OCI-LY1 (cell line): ENCODE measurements around the gene RHBDF2.

Experiments
- H2AFZ ChIP-seq: fragments of 200-600 bp; sonication (generic), shearing (Covaris generic); 2 replicates; pipeline ENCODE4 v1.6.0; 2014; ENCODE audit warnings: antibody characterized with exemption, mild to moderate bottlenecking, low read length
- H3F3A ChIP-seq: fragments of 200-600 bp; sonication (generic), shearing (Covaris generic); 2 replicates; pipeline ENCODE4 v1.6.0; 2014; ENCODE audit warnings: mild to moderate bottlenecking, antibody characterized with exemption, low read length, moderate library complexity; ENCODE audit not compliant: insufficient read depth
- H3K27ac ChIP-seq: fragments of 200-600 bp; sonication (generic); 2 replicates; pipeline ENCODE4 v1.5.1; 2014; ENCODE audit warnings: low read length, mixed run types, mild to moderate bottlenecking, low read depth; ENCODE audit not compliant: poor library complexity, severe bottlenecking
- H3K27me3 ChIP-seq: fragments of 200-600 bp; sonication (generic); 2 replicates; pipeline ENCODE4 v1.6.0; 2014; ENCODE audit warnings: antibody characterized with exemption, mild to moderate bottlenecking, low read length, moderate library complexity; ENCODE audit not compliant: insufficient read depth
- H3K36me3 ChIP-seq: fragments of 200-600 bp; sonication (generic); 2 replicates; pipeline ENCODE4 v1.6.1; 2014; ENCODE audit warnings: mild to moderate bottlenecking, antibody characterized with exemption, low read length, moderate library complexity, mixed read lengths; ENCODE audit not compliant: insufficient read depth
- H3K4me1 ChIP-seq: fragments of 200-600 bp; sonication (generic); 2 replicates; pipeline ENCODE4 v1.5.1; 2014; ENCODE audit warnings: mild to moderate bottlenecking, low read length, moderate library complexity; ENCODE audit not compliant: insufficient read depth, severe bottlenecking
- H3K4me2 ChIP-seq: fragments of 200-600 bp; sonication (generic), shearing (Covaris generic); 2 replicates; pipeline ENCODE4 v1.6.1; 2014; ENCODE audit warnings: low read length
- H3K4me3 ChIP-seq: fragments of 200-600 bp; sonication (generic); 2 replicates; pipeline ENCODE4 v1.5.1; 2014; ENCODE audit warnings: low read length, low read depth, mild to moderate bottlenecking, mixed read lengths; ENCODE audit not compliant: poor library complexity, severe bottlenecking
- H3K79me2 ChIP-seq: fragments of 200-600 bp; shearing (Covaris generic); 2 replicates; pipeline ENCODE4 v1.6.1; 2016; ENCODE audit warnings: mixed run types, low read length, mixed read lengths; ENCODE audit not compliant: insufficient read depth
- H3K9ac ChIP-seq: fragments of 200-600 bp; sonication (generic), shearing (Covaris generic); 2 replicates; pipeline ENCODE4 v1.6.1; 2014; ENCODE audit warnings: mild to moderate bottlenecking, low read length, mixed read lengths
- H3K9me2 ChIP-seq: fragments of 200-600 bp; sonication (generic), shearing (Covaris generic); 2 replicates; pipeline ENCODE4 v1.6.1; 2014; ENCODE audit warnings: low read depth, mild to moderate bottlenecking, low read length, mixed read lengths
- H3K9me3 ChIP-seq: fragments of 200-600 bp; shearing (Covaris generic); 2 replicates; pipeline ENCODE4 v1.6.1; 2014; ENCODE audit warnings: low read length, mixed read lengths
- H4K20me1 ChIP-seq: fragments of 200-600 bp; sonication (generic), shearing (Covaris generic); 2 replicates; pipeline ENCODE4 v1.6.0; 2016; ENCODE audit warnings: mild to moderate bottlenecking, low read length; ENCODE audit not compliant: insufficient read depth
- CTCF ChIP-seq: fragments of 200-600 bp; sonication (generic), shearing (Covaris generic); IDR thresholded peaks from 2 replicates; pipeline ENCODE4 v1.5.1; 2017; ENCODE audit warnings: mild to moderate bottlenecking, antibody characterized with exemption, low read length, moderate library complexity, mixed read lengths
- EZH2 ChIP-seq: fragments of 200-600 bp; sonication (generic), shearing (Covaris generic); IDR thresholded peaks from 2 replicates; pipeline ENCODE4 v1.8.0; 2017; ENCODE audit warnings: borderline replicate concordance, mixed run types, mild to moderate bottlenecking, antibody characterized with exemption, low read length, moderate library complexity, mixed read lengths

The RHBDF2 gene

GRCh38 chr17:76471498-76472257 is 29.5 kb downstream of the RHBDF2 start:
- Histone ChIP-seq H3K9ac (no peak overlapping the region), H3K79me2 (no peaks in the 10 kb centered on the region), H3K27me3 (no peaks in the 10 kb centered on the region), H3K4me2 (no peak overlapping the region), H3K9me3 (no peaks in the 10 kb centered on the region), H2AFZ (no peak overlapping the region), H3F3A (no peaks in the 10 kb centered on the region), H4K20me1 (no peaks in the 10 kb centered on the region), H3K27ac (no peak overlapping the region), H3K4me3 (no peak overlapping the region), H3K36me3 (peaks cover 5% of the 10 kb centered on the region; the same call in 1 of the 2 replicates), H3K4me1 (no peaks in the 10 kb centered on the region), H3K9me2 (no peaks in the 10 kb centered on the region)
- no peak for TF ChIP-seq EZH2
- no peak for TF ChIP-seq CTCF

GRCh38 chr17:76469991-76470739 is 31.1 kb downstream of the RHBDF2 start:
- Histone ChIP-seq H4K20me1 (no peaks in the 10 kb centered on the region), H3K36me3 (peaks cover 5% of the 10 kb centered on the region; the same call in 1 of the 2 replicates), H3K27ac (no peak overlapping the region), H3K9me2 (no peaks in the 10 kb centered on the region), H3K79me2 (no peaks in the 10 kb centered on the region), H3K4me2 (no peak overlapping the region), H3K4me3 (no peak overlapping the region), H3K27me3 (no peaks in the 10 kb centered on the region), H3K9me3 (no peaks in the 10 kb centered on the region), H3F3A (no peaks in the 10 kb centered on the region), H2AFZ (no peak overlapping the region), H3K9ac (no peak overlapping the region), H3K4me1 (peaks cover 10% of the 10 kb centered on the region)
- TF ChIP-seq CTCF (no peak), EZH2 (no peak)

GRCh38 chr17:76469076-76469990 is 31.9 kb downstream of the RHBDF2 start:
- Histone ChIP-seq H3K79me2 (no peaks in the 10 kb centered on the region), H3K9ac (no peak overlapping the region), H2AFZ (no peak overlapping the region), H3K4me1 (peaks cover 10% of the 10 kb centered on the region), H3F3A (no peaks in the 10 kb centered on the region), H4K20me1 (no peaks in the 10 kb centered on the region), H3K4me3 (no peak overlapping the region), H3K27me3 (no peaks in the 10 kb centered on the region), H3K9me2 (no peaks in the 10 kb centered on the region), H3K9me3 (no peaks in the 10 kb centered on the region), H3K36me3 (peaks cover 5% of the 10 kb centered on the region; the same call in 1 of the 2 replicates), H3K27ac (no peak overlapping the region), H3K4me2 (no peak overlapping the region)
- TF ChIP-seq CTCF, result no peak
- no peak for TF ChIP-seq EZH2
